ENCODE data around the gene ME3.

Gene ME3

DNA sequence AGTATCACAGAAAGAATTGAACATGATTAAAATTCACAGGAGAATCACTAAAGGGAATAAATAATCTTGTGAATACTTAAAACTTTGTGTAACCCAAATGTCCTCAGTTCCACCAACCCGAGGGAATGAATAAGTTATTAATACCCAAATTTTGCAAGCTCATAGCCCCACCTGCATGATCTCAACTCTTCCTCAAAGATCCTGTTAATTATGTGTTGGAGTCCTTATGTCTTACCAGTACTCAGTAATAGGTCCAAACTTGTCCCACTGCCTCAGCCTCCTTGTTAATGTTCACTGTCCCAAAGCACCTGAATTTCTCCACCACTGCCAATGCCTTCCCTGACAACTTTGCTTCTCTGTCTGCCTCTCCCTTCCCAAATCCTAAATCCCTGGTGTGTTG, 46.1 kb upstream of the ME3 start:
- peaks cover 0 to 6% (median 0%) of the 10 kb centered on the region in 4 donors for H3K4me1 ChIP-seq
- no peak for DNase-seq

DNA sequence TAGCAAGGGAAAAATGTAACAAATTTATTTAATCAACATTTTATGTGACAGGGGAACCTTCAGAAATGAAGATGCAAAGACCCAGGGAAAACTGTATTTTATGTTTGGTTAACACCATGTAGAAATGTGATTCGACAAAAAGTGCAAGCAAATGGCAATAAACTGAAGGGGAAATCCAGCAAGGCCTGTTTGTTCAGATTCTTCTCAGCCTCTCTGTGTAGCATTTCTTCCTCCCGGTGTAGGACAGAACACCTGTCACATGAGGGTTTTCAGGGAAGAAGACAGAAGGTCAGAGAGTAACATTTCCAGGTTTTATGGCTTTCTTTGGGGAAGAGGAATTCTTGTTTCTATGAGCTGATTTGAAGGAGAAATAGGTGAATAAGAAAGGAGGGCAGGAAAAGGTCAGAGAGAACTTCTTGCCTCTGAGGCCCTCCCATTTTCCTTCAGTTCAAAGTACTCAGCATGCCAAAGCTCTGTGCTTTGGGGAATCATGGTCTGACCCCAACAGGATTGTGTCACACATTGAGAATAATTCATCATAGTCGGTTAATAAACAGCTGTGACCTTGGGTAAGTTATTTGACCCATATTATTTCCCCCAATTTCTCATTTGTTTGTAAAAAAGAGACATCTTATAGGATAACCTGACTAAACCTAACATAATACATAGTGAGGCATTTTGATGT, 45.5 kb upstream of the ME3 start:
- Histone ChIP-seq H3K27me3 (no peaks in the 10 kb centered on the region), H3K4me3 (no peak overlapping the region), H3K27ac (no peak overlapping the region), H3K9me3 (no peaks in the 10 kb centered on the region), H3K4me1 (peaks cover 0 to 6% (median 0%) of the 10 kb centered on the region in 4 donors), H3K36me3 (no peaks in the 10 kb centered on the region)
- DNase-seq, result no peak
- intact Hi-C loops (cut with DNase I; ENCODE audit: low total_unique reads), result no loop called here
- TF ChIP-seq, protein P1, sequence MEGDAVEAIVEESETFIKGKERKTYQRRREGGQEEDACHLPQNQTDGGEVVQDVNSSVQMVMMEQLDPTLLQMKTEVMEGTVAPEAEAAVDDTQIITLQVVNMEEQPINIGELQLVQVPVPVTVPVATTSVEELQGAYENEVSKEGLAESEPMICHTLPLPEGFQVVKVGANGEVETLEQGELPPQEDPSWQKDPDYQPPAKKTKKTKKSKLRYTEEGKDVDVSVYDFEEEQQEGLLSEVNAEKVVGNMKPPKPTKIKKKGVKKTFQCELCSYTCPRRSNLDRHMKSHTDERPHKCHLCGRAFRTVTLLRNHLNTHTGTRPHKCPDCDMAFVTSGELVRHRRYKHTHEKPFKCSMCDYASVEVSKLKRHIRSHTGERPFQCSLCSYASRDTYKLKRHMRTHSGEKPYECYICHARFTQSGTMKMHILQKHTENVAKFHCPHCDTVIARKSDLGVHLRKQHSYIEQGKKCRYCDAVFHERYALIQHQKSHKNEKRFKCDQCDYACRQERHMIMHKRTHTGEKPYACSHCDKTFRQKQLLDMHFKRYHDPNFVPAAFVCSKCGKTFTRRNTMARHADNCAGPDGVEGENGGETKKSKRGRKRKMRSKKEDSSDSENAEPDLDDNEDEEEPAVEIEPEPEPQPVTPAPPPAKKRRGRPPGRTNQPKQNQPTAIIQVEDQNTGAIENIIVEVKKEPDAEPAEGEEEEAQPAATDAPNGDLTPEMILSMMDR (IDR thresholded peaks at IDR 0.05), result no peak

More for the DNA sequence above, 46.1 kb upstream of the ME3 start:
- Histone ChIP-seq H3K4me3 (no peak overlapping the region), H3K27ac (no peak overlapping the region), H3K9me3 (no peaks in the 10 kb centered on the region), H3K36me3 (no peaks in the 10 kb centered on the region), H3K27me3 (no peaks in the 10 kb centered on the region)
- TF ChIP-seq, protein P1 (IDR thresholded peaks at IDR 0.05), result no peak
- intact Hi-C loops (cut with DNase I; ENCODE audit: low total_unique reads), result no loop called here

DNA sequence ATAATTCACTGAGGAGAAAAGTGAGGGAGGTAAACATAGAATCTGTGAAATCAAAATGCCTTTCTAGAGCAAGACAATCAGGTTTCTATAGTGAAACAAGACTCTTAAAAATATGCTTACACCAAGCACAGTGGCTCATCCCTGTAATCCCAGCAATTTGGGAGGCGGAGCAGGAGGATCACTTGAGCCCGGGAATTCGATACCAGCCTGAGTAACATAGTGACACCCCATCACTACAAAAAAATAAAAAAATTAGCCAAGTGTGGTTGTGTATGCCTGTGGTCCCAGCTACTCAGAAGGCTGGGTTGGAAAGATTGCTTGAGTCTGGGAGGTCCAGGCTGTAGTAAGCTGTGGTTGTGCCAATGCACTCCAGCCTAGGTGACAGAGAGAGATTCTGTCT, 43.2 kb upstream of the ME3 start:
- intact Hi-C loops (cut with DNase I; ENCODE audit: low total_unique reads), result no loop called here

DNA sequence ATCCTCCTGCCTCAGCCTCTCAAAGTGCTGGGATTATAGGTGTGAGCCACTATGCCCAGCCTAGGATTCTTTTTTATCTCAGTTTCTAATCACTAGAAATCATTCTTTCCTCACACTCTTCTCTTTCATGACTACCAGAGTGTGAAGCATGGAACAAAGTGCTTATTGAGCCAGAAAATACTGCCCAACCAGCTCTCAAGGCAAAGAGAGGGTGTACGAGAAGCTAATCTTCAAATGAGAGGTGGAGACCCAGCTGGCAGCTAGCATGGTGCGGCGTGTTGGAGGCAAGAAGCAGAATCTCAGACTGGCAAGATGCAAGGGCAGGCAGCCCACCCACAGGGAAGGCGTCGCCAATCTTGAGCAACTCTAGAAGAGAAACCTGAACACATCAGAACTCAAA, 41.1 kb upstream of the ME3 start:
- Histone ChIP-seq H3K9me3 (no peaks in the 10 kb centered on the region), H3K36me3 (no peaks in the 10 kb centered on the region), H3K27ac (no peak overlapping the region), H3K4me1 (no peaks in the 10 kb centered on the region), H3K4me3 (no peak overlapping the region), H3K27me3 (no peaks in the 10 kb centered on the region)
- intact Hi-C loops (cut with DNase I; ENCODE audit: low total_unique reads), result no loop called here
- DNase-seq, result no peak
- TF ChIP-seq, protein P1 (IDR thresholded peaks at IDR 0.05), result no peak

More for the DNA sequence above, 43.2 kb upstream of the ME3 start:
- Histone ChIP-seq H3K4me1 (peaks cover 0 to 6% (median 0%) of the 10 kb centered on the region in 4 donors), H3K36me3 (no peaks in the 10 kb centered on the region), H3K4me3 (no peak overlapping the region), H3K9me3 (no peaks in the 10 kb centered on the region), H3K27ac (no peak overlapping the region), H3K27me3 (no peaks in the 10 kb centered on the region)
- no peak for DNase-seq
- TF ChIP-seq, protein P1 (IDR thresholded peaks at IDR 0.05), result no peak

DNA sequence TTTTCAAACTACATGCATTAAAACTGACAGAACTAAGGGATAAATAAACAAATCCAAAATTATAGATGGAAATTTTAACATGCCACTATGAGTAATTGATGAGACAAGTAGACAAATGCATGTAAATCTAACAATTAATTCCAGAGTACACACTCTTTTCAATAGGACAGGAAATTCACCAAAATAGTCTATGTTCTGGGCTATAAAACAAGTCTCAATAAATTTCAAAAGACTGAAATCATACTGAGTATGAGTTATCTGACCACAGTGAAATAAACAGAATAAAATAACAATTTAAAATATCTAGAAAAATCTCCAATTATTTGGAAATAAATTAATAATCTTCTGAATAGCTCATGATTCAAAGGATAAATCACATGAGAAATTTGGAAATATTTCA, 38.5 kb upstream of the ME3 start:
- intact Hi-C loops (cut with DNase I; ENCODE audit: low total_unique reads), result no loop called here
- H3K4me3 ChIP-seq, result no peak overlapping the region
- no peak for DNase-seq
- no peaks in the 10 kb centered on the region for H3K27me3 ChIP-seq
- no peaks in the 10 kb centered on the region for H3K9me3 ChIP-seq
- H3K27ac ChIP-seq, result no peak overlapping the region
- TF ChIP-seq, protein P1 (IDR thresholded peaks at IDR 0.05), result no peak
- no peaks in the 10 kb centered on the region for H3K4me1 ChIP-seq
- no peaks in the 10 kb centered on the region for H3K36me3 ChIP-seq
